Renal pelvis (tissue), 4 donors: ENCODE results near the gene NPC2. TPM values are rescaled to one million over a fixed set of nuclear protein-coding genes. Genes with fewer than 3 reads are reported as not detected.

ENCODE experiments used
- DNase-seq: peaks from one replicate; pipeline ENCODE4 v3.0.0-alpha.2; 2013
- polyA plus RNA-seq, 3 donors: library from polyadenylated mRNA; unstranded; fragments of 120-200 nt; gene quantifications; one replicate each; pipeline ENCODE4 v1.2.1, GENCODE V29; 2013; ENCODE audit not compliant: insufficient read length in 3 of 3

Gene NPC2
- polyA plus RNA-seq, 3 donors = 311 to 336 (median 311) TPM

- DNase-seq = no peak
These were observed 31.1 kb upstream of the NPC2 start for GRCh38 chr14:74524076-74524811.

GRCh38 chr14:74522740-74523139 is 29.6 kb upstream of the NPC2 start:
- no peak for DNase-seq

DNA sequence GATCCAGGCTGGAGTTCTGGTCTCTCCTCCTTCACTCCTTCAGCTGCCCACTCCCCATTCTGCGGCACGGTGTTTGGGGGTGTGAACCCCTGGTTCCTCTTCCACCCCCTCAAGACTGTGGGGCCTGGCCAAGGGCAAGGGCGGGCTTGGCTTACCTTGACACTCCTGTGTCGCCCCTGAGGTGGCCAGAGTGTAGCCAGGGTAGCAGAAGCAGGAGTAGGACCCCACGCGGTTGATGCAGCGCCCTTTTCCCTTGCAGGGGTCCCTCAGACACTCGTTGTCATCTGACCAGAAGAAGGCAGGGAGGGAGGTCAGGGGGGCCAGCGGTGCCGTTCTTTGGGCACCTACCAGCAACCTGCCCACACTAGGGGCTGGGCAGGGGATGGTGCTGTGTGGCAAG is 28.7 kb upstream of the NPC2 start:
- no peak for DNase-seq

- no peak for DNase-seq
These were observed 26.4 kb upstream of the NPC2 start for GRCh38 chr14:74519316-74520074.

GRCh38 chr14:74518221-74518620 is 25.1 kb upstream of the NPC2 start:
- no peak for DNase-seq

DNA sequence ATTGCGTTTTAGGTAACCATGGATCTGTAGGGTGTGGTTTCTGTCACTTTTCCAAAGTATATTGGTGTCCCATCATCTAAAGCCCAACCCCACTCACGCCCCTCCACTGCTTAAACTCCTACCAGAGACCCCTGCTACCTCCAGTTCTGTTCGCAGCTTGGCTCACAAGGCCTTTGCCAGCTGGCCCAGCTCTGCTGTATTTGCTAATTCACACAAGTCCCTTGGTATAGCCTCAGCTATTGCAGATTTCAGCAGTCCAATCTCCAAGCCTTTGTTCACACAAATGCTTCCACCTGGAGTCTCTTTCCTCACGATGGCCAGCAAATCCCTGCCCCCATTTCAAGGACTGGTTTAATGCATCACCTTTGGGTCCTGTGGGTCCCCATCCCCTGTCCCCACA is 24.6 kb upstream of the NPC2 start:
- DNase-seq = no peak

GRCh38 chr14:74516451-74517160 is 23.5 kb upstream of the NPC2 start:
- DNase-seq = no peak

DNA sequence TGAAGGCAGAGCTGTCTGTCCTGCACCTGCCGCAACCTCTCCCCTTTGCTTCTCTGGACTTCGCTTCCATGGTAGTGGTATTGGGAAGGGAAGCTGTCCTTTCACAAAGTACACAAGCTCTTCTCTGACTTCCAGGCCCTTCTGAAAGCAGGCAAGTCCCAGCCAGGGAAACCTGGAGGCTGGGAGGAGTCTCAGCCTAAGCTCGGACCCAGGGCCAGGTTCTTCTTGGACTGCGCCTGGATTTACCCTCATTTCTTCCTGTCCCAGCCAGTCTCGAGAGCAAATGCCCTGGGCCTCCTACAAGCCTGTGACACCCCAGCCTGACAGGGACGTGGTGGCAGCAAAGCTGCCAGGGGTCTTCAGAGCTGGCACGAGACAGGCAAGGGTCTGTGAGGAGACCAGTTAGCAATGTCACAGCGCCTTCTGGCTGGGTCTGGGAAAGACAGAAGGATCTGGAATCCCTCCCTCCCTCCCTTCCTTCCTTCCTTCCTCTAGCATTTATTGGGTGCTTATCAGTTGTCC is 22.8 kb upstream of the NPC2 start:
- DNase-seq = no peak

- no peak for DNase-seq
These were observed 21.4 kb upstream of the NPC2 start for GRCh38 chr14:74514471-74514941.

DNA sequence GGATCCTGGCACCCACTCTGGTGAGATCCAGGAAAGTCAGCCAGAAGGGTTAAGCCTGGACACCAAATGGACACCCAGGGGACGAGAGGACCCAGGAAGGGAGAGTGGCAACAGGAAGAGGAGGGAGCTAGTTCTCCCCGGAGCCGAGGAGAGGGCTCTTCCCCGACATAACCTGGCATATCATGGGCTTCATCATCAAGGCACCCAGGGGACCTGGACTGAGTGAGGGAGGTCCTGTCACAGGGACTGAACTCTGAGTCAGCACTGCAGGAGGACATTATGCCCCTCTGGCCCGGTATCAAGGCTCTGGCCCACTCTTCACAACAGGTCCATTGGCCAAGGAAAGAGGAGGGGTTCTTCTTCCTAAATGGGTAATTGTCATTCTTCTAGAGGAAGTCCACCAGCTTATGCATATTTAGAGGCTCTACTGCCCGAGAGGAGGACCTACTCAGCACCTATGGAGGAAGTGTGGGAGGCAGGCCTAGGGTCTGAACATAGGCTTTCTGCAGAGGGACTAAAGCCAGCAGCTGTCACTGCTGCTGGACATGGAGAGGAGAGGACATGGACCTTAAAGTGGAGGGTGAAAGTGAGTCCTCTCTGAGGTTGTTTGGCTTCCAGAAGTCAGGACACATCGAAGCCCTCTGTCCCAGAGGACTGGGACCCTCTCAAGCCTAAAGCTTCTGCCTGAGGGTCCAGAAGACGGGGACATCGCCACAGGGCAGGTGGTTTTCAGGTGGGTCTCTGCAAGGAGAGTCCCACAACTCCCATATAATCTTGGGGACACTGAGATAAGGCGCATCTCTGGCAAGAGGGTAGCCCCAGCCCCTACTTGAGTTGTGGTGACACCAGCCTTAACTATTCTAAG is 19.1 kb upstream of the NPC2 start:
- DNase-seq = no peak

GRCh38 chr14:74510959-74511409 is 17.9 kb upstream of the NPC2 start:
- no peak for DNase-seq

DNA sequence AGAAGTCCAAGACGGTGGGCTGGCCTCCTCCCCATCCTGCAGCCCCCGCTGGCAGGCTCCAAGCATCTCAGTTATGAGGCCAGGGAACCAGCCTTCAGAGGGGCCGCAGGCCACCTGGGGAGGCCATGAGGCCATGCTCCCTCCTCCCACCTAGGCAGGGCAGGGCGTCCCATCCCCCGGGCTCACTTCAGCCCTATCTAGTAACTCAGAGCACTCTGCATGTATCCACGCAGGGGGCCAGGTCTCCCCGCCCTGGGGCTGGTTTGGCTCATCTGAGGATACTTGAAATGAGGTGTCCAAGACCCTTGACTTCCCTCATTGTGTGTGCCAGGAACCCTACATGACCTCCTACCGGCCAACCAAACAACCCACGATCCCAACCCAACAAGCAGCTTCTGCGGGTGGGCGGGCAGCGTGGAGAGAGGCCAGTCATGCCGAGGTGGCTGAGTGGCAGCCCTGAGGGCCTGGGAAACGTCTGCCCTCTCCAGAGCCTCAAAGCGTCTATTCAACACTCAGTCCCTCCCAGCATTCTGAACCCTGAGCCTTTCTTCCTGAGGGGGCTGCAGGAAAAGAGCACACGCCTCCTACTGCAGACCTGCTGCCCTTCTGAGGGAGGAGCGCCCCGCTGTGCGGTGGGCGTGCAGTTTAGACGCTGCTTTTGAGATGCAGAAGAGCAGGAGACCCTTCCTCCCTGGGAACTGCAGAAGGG is 17.3 kb upstream of the NPC2 start:
- no peak for DNase-seq

DNA sequence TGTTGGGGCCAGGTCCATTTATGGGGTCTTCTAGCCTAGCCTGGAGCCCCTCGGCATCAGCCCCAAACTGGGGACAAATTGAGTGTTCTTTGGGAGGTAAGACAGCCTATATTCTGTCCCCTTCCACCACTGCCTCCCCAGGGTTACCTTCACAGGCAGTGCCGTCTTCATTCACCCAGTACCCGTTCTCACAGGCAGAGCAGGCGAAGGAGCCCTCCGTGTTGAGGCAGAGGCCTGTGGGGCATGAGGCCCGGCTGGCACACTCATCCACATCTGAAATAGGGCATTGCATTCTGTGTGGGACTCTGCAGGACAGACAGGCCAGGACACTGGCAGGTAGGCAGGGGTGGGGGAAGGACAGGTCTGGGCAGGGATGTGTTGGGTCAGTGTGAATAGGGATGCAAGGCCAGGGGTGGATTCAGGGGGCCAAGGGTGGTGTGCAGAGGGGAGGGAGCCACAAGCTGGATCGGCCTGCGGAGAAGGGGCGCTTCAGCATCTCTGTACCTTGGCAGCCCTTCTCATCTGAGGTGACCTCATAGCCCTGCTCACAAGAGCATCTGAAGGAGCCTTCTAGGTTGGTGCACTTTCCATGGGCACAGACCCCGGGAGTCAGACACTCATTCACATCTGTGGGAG is 16.6 kb upstream of the NPC2 start:
- no peak for DNase-seq

GRCh38 chr14:74508844-74509428 is 15.8 kb upstream of the NPC2 start:
- DNase-seq = no peak

GRCh38 chr14:74508292-74508731 is 15.2 kb upstream of the NPC2 start:
- DNase-seq = no peak

DNA sequence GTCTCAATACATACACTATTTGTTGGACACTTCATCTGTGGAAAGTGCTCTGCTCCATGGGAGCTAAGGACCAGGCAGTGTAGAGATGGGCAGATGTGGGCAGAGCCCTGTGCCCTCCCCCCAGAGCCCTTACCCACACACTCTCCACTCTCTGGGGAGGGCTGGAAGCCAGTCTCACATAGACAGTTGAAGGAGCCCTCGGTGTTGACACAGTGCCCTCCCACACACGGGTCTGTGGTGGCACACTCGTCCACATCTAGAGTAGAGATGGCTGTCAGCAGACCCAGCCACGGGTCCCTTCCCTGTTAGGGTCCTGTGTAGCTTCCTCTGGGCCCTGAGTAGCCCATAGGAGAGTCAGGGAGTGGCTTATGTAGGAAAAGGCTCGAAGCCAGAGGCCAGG is 14.7 kb upstream of the NPC2 start:
- DNase-seq = no peak

GRCh38 chr14:74507085-74507484 is 14.0 kb upstream of the NPC2 start:
- no peak for DNase-seq

DNA sequence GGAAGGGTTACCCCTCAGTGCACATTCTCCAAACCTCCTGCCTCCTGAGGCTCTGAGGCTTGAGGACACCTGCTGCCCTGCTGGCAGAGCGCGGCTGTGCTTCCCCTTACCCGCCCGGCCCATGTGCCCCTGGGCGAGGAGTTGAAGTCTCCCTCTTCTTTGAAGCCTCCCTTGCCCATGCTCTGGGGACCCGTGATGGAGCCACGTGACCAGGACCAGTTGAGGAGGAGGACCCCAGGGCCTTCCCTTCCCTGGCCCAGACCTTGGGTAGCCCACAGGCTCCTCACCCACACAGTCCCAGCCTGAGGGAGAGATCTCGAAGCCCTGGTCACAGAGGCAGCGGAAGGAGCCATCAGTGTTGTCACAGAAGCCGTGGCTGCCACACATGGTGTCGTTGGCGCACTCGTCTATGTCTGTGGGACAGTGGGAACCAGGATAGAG is 13.3 kb upstream of the NPC2 start:
- DNase-seq = no peak

GRCh38 chr14:74505831-74506230 is 12.7 kb upstream of the NPC2 start:
- no peak for DNase-seq
